ENCODE results near the gene NT5C1B. TPM values are rescaled to one million over a fixed set of nuclear protein-coding genes. Genes with fewer than 3 reads are reported as not detected.
A peak's percentile ranks its signal among the peaks of the same experiment; 100 is the strongest.

NT5C1B gene
- total and polyA plus RNA-seq, 2 experiments from 2014 or later: not detected

GRCh38 chr2:18598848-18599484 is 9.6 kb upstream of the NT5C1B start:
- H3K4me1 Mint-ChIP-seq: no peaks in the 10 kb centered on the region
- Histone ChIP-seq H3K9me2 (ENCODE audit: insufficient read depth) (0 out of 2 replicates have a peak, but pooled peaks cover 8% of the 10 kb centered on the region), H3K4me3 (no peak overlapping the region), H3K36me3 (ENCODE audit: insufficient read depth) (no peaks in the 10 kb centered on the region), H3K79me2 (replicated peaks; ENCODE audit: insufficient read depth) (no peaks in the 10 kb centered on the region), H4K20me1 (replicated peaks; ENCODE audit: insufficient read depth) (no peaks in the 10 kb centered on the region; the same call in 1 of the 2 replicates), H3K27me3 (ENCODE audit: insufficient read depth) (no peaks in the 10 kb centered on the region), H3K4me2 (no peak overlapping the region), H3K27ac (ENCODE audit: low read depth) (no peak overlapping the region), H3K4me1 (ENCODE audit: insufficient read depth) (no peaks in the 10 kb centered on the region), H3F3A (replicated peaks; ENCODE audit: low read depth) (no peaks in the 10 kb centered on the region), H2AFZ (peak overlapping the region; percentile 43; the same call in 1 of the 2 replicates)
- H3K27me3 Mint-ChIP-seq (ENCODE audit: insufficient read depth, low read depth, poor library complexity): no peaks in the 10 kb centered on the region
- TF ChIP-seq EZH2 (IDR thresholded peaks at IDR 0.05; ENCODE audit: low read depth, unreplicated experiment) (no peak), ZNF462 (CRISPR knock-in tag; IDR thresholded peaks at IDR 0.05) (no peak), EZH2phosphoT487 (IDR thresholded peaks at IDR 0.05; ENCODE audit: unreplicated experiment) (no peak), NANOG (IDR thresholded peaks at IDR 0.05; ENCODE audit: borderline replicate concordance) (no peak), JUNB (IDR thresholded peaks at IDR 0.05; ENCODE audit: unreplicated experiment) (no peak), STAT1 (IDR thresholded peaks at IDR 0.05; ENCODE audit: unreplicated experiment) (no peak), ZNF114 (CRISPR knock-in tag; IDR thresholded peaks at IDR 0.05) (no peak), POLR2AphosphoS5 (IDR thresholded peaks at IDR 0.05; ENCODE audit: low read depth) (no peak), ZNF331 (CRISPR knock-in tag; IDR thresholded peaks at IDR 0.05; ENCODE audit: low read depth) (no peak), CREB1 (CRISPR knock-in tag; IDR thresholded peaks at IDR 0.05; ENCODE audit: low read depth) (no peak)
- H3K9me3 Mint-ChIP-seq: no peaks in the 10 kb centered on the region
- H3K4me3 Mint-ChIP-seq: no peak overlapping the region
- no peaks in the 10 kb centered on the region for H3K36me3 Mint-ChIP-seq (ENCODE audit: low read depth)
- DNase-seq (ENCODE audit: low spot score): no peak
- no peak overlapping the region for H3K27ac Mint-ChIP-seq
- no peak for ATAC-seq
